Ovary (tissue), 3 donors: ENCODE measurements around the gene SUMF1.

ENCODE experiments used
- CTCF ChIP-seq, 3 donors: fragments of 450-650 bp in 2 of 3; fragments of 200-600 bp in 1 of 3; IDR thresholded peaks; one replicate each; pipeline versions ENCODE4 v1.5.1 to v1.8.0; 2016 to 2022; ENCODE audit warnings: antibody characterized with exemption in 3 of 3, mild to moderate bottlenecking in 1 of 3
- EP300 ChIP-seq: sonication (generic); formaldehyde crosslinking; IDR thresholded peaks from one replicate; pipeline ENCODE4 v1.6.1; 2017; ENCODE audit warnings: antibody characterized with exemption
- donor health status: DM: no; HTN: no; CAD: no.

- TF ChIP-seq CTCF (IDR thresholded peaks at IDR 0.05): no peak
- no peak for TF ChIP-seq EP300
These were observed 9.4 kb upstream of the SUMF1 start for GRCh38 chr3:4476496-4476895.
